Thoracic aorta (tissue), 2 donors: ENCODE results near the gene EPHB3. TPM values are rescaled to one million over a fixed set of nuclear protein-coding genes. Genes with fewer than 3 reads are reported as not detected.

Experiments used
- ATAC-seq: fragments of 150-250 bp; one replicate; pipeline ENCODE4 v1.8.0; 2017; ENCODE audit warnings: low read depth; ENCODE audit not compliant: insufficient number of reproducible peaks, low FRiP score
- DNase-seq: peaks from one replicate; pipeline ENCODE4 v3.0.0-alpha.2; 2020; ENCODE audit warnings: low spot score
- H3K27ac ChIP-seq, 2 donors: fragments of 200-600 bp; sonication (generic); 1 replicate in 1 of 2; 2 replicates in 1 of 2; pipeline ENCODE4 v1.5.1; 2016; ENCODE audit warnings: mild to moderate bottlenecking in 2 of 2, moderate library complexity in 2 of 2
- H3K27me3 ChIP-seq: fragments of 200-600 bp; sonication (generic); replicated peaks from 2 replicates; pipeline ENCODE4 v1.6.0; 2016; ENCODE audit warnings: mild to moderate bottlenecking; ENCODE audit not compliant: insufficient read depth
- H3K36me3 ChIP-seq: fragments of 200-600 bp; sonication (generic); one replicate; pipeline ENCODE4 v1.5.1; 2016
- H3K4me1 ChIP-seq, 2 donors: fragments of 200-600 bp; sonication (generic); 1 replicate in 1 of 2; 2 replicates in 1 of 2; pipeline versions ENCODE4 v1.5.1 to v1.6.0; 2016; ENCODE audit warnings: low read depth in 2 of 2, mild to moderate bottlenecking in 1 of 2; ENCODE audit not compliant: control insufficient read depth in 1 of 2
- H3K4me3 ChIP-seq: fragments of 200-600 bp; sonication (generic); 2 replicates; pipeline ENCODE4 v1.5.1; 2016; ENCODE audit warnings: mild to moderate bottlenecking
- H3K9me3 ChIP-seq: fragments of 200-600 bp; sonication (generic); 2 replicates; pipeline ENCODE4 v1.5.1; 2016
- total RNA-seq, 2 donors: library from RNA; depleted of rRNA; stranded (reverse); fragments of >200 nt; gene quantifications; one replicate each; pipeline versions ENCODE4 v1.1.0 to v1.2.3, GENCODE V29; 2016
- TF ChIP-seq, protein P1 (sequence below): fragments of 200-600 bp; sonication (generic); IDR thresholded peaks from one replicate; pipeline ENCODE4 v1.5.1; 2019; ENCODE audit warnings: antibody characterized with exemption

Gene EPHB3
- total RNA-seq = 1 to 10 TPM; 2.8 to 5.0 TPM

- H3K4me1 ChIP-seq = peaks cover 12 to 39% of the 10 kb centered on the region in 2 donors
- H3K27me3 ChIP-seq = no peaks in the 10 kb centered on the region
- H3K4me3 ChIP-seq = peak within 1 kb of the TSS; percentile 81
- H3K27ac ChIP-seq = peak within 1 kb of the TSS; percentile 31 to 67
- ATAC-seq (peak; percentile 97), DNase-seq (peak; percentile 99)
- H3K9me3 ChIP-seq = no peaks in the 10 kb centered on the region
- no peaks in the 10 kb centered on the region for H3K36me3 ChIP-seq
- TF ChIP-seq, protein P1, sequence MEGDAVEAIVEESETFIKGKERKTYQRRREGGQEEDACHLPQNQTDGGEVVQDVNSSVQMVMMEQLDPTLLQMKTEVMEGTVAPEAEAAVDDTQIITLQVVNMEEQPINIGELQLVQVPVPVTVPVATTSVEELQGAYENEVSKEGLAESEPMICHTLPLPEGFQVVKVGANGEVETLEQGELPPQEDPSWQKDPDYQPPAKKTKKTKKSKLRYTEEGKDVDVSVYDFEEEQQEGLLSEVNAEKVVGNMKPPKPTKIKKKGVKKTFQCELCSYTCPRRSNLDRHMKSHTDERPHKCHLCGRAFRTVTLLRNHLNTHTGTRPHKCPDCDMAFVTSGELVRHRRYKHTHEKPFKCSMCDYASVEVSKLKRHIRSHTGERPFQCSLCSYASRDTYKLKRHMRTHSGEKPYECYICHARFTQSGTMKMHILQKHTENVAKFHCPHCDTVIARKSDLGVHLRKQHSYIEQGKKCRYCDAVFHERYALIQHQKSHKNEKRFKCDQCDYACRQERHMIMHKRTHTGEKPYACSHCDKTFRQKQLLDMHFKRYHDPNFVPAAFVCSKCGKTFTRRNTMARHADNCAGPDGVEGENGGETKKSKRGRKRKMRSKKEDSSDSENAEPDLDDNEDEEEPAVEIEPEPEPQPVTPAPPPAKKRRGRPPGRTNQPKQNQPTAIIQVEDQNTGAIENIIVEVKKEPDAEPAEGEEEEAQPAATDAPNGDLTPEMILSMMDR = peak; percentile 94
These were observed at the start of gene EPHB3 for GRCh38 chr3:184561061-184561912. Gene EPHB3 (plus strand): TSS chr3:184561785. CDS start chr3:184562236, 451 bp downstream.

- Histone ChIP-seq H3K4me3 (no peak overlapping the region), H3K27ac (no peak overlapping the region), H3K9me3 (no peaks in the 10 kb centered on the region), H3K27me3 (no peaks in the 10 kb centered on the region), H3K36me3 (no peaks in the 10 kb centered on the region), H3K4me1 (peaks cover 8 to 12% of the 10 kb centered on the region in 2 donors)
- TF ChIP-seq, protein P1 = no peak
- DNase-seq (no peak), ATAC-seq (no peak)
These were observed 49.0 kb upstream of the EPHB3 start for GRCh38 chr3:184512621-184513020.

DNA sequence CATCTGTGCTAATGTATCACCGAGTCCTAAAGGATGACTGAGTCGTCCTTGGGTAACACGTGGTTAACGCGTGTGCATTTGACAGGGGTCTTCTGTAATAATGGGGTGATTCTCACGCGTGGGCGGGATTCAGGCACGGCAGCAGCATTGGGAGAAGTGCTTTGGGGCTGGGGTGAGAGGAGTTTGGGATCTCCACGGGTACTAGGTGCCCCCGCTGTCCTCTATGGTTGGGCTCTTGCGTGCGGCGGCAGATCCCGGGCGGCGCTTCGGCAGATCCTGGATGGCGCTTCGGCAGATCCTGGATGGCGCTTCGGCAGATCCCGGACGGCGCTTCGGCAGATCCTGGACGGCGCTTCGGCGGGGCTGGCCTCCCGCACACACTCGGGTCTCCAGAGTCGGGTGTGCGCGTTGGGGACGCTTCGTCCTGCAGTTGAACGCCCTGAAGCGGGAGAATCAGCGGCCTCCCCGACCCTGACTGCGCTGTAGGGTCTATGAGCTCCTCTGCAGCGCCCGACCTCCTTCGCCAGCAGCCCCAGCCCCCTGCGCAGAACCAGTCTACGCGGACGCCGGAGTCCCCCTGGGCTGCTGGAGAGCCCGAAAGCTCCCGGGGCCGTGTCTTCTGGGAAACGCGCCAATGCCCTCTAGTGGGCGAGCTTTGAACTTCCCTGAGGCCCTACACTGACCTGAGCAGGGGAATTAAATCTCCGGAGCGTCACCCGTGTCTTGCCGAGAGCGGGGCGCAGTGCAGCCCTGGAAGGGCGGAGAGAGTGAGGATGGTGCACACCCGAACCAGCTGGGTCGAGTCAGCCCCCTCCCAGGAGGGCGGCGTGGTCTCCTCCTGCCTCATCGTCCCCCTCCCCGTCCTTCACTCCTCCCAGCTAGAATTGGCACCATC lies 48.1 kb upstream of the EPHB3 start:
- peaks cover 8 to 12% of the 10 kb centered on the region in 2 donors for H3K4me1 ChIP-seq
- peak; percentile 57 for DNase-seq
- H3K36me3 ChIP-seq = no peaks in the 10 kb centered on the region
- H3K27me3 ChIP-seq = no peaks in the 10 kb centered on the region
- ATAC-seq = peak; percentile 68
- TF ChIP-seq, protein P1 = peak; percentile 88
- peak overlapping the region; percentile 70 for H3K4me3 ChIP-seq
- H3K27ac ChIP-seq = no peak overlapping the region
- no peaks in the 10 kb centered on the region for H3K9me3 ChIP-seq

- Histone ChIP-seq H3K4me3 (peak overlapping the region; percentile 70), H3K4me1 (peaks cover 8 to 12% of the 10 kb centered on the region in 2 donors), H3K27me3 (no peaks in the 10 kb centered on the region), H3K9me3 (no peaks in the 10 kb centered on the region), H3K36me3 (no peaks in the 10 kb centered on the region), H3K27ac (no peak overlapping the region)
- ATAC-seq (no peak), DNase-seq (no peak)
- TF ChIP-seq, protein P1 = no peak
These were observed 47.5 kb upstream of the EPHB3 start for GRCh38 chr3:184514171-184514490.
